OCI-M2 (cell line): ENCODE measurements around the gene ANKRD10.

ENCODE experiments used
- DNase-seq: peaks from one replicate; lab custom pipeline; 2025; ENCODE audit not compliant: unreplicated experiment; lab: John Stamatoyannopoulos, UW

ANKRD10 gene

DNA sequence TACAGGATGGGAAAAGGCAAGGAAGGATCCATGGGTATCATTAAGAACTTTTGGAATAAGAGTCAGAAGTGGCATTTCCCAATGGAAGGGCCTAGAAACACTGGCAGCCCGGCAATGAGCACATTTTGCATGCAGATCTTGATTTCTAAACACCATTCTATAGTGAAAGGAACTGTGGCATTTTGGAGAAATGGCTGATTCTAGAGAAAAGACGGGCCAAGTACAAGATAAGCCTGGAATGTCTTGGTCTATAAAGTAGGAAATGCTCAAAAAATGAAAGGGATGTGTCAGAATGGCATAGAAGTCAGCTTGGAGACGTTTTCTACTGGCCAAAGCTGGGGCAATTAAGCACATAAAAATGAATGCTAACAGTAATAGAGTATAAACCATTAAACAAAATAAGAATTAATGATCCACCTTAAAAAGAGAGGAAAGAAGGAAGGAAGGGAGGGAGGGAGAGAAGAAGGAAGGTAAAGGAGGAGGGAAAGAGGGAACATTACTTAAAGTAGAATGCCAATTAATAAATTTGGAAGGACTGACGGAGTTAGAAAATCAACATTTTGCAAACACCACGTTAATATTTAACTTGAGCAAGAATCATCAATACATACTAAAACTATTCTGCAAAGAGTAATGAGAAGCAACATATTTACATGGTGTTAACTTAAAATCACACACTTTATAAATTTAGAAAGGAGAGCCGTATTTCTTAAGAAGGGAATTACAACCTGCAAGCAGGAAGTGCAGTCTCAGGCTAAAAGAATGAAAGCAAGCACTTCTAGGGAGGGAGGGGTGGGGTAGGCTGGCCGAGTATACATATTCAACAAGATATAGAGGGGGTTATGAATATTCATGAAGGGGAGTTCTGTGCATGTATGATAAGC lies 78.9 kb downstream of the ANKRD10 start:
- no peak for DNase-seq

DNA sequence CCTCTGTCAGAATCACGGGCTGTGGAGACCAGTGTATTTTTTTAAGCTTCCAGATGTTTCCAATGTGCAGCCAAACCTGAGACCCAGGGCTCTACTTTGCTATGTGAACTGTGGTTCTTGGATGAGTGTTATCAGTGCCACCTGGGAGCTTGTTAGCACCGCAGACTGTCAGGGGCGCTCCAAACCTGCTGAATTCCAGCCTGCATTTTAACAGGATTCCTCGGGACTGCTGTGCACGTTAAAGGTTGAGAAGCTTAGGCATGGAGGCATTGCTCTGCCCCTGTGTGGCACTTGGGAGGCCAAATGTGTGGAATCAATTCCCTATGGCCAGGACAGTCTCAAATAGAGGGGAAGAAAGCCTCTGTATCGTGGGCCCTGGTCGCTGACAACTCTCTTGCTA lies 80.3 kb downstream of the ANKRD10 start:
- no peak for DNase-seq

DNA sequence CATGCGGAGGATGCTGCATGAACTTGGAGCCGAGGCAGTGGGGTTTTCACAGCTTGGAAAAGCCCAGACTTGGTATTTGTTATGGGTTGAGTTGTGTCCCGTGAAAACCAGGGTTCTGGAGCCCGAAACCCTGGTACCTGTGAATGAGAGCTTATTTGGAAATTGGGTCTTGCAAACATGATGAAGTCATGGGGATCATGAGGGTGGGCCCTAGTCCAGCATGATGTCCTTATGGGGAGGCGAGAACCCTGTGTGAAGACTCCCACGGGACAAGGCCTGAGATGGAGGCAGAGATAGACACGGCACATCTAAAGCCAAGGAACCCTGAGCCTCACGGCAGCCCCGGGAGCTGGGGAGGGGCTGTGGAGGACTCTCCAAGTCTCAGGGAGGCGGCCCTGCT lies 82.3 kb downstream of the ANKRD10 start:
- DNase-seq: no peak

DNA sequence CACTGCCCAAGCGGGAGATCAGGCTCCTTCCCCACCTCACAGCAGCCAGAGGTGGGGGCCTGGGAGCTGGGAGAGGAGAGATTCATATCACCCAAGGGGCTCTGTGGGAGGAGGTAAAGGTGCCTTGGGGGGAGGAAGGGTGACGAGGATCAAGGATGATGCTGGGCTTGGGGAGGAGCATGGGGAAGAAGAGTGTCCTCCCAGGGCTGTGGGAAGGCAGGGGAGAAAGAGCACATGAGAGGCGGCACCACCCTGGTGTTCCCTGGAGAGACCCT lies 82.7 kb downstream of the ANKRD10 start:
- no peak for DNase-seq

DNA sequence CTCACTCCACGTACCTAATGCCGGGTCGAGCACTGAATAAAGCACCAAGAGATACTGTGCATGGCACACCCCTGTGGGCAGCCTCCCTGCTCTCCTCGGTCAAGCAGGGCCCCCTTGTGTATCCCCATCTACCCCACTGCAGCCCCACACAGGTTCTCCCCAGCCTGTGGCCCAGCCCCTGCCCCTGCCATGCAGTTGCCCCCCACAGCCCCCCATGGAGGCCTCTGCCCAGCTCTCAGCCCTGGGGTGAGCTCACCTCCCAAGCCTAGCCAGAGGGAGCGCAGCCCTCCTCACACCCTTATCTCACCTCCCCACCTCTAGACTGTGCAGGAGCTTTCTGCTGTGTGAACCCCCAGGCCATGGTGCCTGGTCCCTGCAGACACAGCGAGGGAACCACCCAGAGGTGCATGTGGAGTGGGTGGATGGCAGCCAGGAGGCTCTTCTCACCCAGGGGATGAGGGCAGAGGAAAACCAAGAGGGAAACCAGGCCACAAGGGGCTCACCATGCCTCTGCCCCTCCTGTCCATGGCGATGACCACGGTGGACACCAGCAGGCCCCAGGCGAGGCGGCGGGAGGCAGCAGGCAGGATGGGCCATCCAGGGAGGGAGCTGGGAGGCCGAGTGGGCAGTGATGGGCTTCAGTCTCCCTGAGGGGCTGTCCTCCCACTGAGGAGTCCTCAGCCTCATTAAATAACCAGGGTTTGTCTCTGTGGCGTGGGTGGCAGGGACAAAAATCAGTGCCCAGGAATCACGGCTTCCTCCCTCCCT lies 83.2 kb downstream of the ANKRD10 start:
- no peak for DNase-seq

DNA sequence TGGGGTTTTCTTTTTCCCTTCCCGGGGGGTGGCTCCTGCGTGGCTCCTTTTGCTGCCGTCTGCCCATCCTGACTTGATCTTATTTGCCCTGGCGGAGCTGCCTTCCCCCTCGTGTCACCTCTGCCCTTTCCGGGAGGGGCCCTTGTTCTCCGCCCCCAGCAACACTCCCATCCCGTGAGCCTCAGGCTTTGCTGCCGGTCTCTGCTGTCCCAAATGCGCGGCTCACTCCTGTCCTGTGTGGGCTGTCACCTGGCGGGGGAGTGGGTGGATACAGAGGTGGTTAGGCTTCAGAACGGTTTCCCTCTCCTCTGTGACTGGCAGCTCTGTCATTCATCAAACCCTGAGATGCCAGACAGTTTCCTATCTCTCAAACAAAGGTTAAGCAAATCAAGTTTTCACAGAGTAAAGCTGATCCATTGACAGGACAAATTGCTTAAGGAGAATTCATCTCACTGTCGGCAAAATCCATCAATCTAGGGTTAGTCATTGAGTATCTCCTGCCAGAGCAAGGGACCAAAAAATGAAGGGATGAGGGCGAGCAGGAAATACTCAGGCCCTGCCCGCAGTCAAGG lies 84.0 kb downstream of the ANKRD10 start:
- DNase-seq: no peak

DNA sequence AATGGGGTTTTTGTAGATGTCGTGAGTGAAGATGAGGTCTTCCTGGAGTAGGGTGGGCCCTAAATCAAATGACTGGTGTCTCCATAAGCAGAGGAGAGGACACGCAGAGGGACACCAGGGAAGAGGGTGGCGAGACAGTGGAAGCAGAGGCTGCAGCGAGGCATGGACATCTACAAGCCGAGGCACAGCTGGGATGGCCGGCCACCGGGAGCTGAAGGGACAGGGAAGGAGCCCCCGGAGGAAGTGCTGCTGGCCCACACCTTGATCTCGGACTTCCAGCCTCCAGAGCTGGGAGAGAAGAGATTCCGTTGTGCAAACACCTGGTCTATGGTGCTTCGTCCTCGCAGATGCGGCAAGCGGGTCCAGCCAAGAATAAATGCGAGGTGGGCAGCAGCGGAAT lies 84.5 kb downstream of the ANKRD10 start:
- no peak for DNase-seq

DNA sequence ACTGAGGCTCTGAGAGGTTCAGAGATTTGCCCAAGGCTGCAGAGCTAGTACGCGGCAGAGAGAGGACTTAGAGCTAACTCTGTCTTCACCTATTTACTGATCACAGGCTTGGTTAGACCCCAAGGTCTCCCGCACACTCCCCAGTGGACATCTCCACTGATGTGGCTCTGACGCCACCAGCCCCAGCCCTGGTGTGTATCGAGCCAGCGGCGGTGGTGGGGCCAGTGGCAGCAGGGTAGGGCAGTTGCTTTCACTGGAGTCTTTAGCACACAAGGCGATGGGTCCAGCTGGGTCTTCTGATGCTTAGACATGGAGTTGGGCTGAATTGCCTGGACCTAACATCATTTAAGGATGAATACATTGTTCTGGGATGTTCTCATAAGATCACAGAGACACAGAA lies 85.4 kb downstream of the ANKRD10 start:
- DNase-seq: no peak

DNA sequence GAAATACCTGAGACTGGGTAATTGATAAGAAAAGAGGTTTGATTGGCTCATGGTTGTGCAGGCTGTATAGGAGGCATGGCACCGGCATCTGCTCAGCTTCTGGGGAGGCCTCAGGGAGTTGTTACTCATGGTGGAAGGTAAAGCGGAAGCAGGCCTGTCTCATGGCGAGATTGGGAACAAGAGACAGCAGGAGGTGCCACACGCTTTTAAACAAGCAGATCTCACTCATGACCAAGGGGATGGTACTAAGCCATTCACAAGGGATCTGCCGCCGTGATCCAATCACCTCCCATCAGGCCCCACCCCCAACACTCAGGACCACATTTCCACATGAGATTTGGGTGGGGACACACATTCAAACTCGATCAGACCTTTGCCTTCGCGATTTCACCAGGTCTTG lies 86.2 kb downstream of the ANKRD10 start:
- DNase-seq: no peak
